Measurements from ENCODE around the gene TNFRSF8. TPM values are rescaled to one million over a fixed set of nuclear protein-coding genes. Genes with fewer than 3 reads are reported as not detected.

TNFRSF8 gene
- total RNA-seq, 3 donors from 2014 or later (not counting 1 experiment from before 2014, with no cell fraction given): 0.34 to 1.7 (median 0.50) TPM

- intact Hi-C loops (cut with micrococcal nuclease): loop anchor here (5.0 kb wide), 1 partner anchor 38 kb away; no protein-coding TSS in a partner anchor
- no peaks in the 10 kb centered on the region for H3K9me3 Mint-ChIP-seq
- no peak for DNase-seq
- Histone ChIP-seq H3K27ac (ENCODE audit: low read length) (no peak overlapping the region), H3K9me3 (ENCODE audit: control insufficient read depth, insufficient read depth, low read length) (no peaks in the 10 kb centered on the region), H3K27me3 (ENCODE audit: control insufficient read depth, insufficient read depth, low read length) (no peaks in the 10 kb centered on the region), H3K4me3 (ENCODE audit: low read length) (no peak overlapping the region), H3K36me3 (ENCODE audit: control insufficient read depth, insufficient read depth, low read length) (no peaks in the 10 kb centered on the region), H3K4me1 (ENCODE audit: control insufficient read depth, insufficient read depth, low read length) (peaks cover 92% of the 10 kb centered on the region)
- peak overlapping the region; percentile 93 to 97 for H3K27ac Mint-ChIP-seq
- peaks cover 56 to 67% of the 10 kb centered on the region in 2 donors for H3K4me1 Mint-ChIP-seq
- H3K27me3 Mint-ChIP-seq (ENCODE audit: low read depth in 2 of 2): no peaks in the 10 kb centered on the region
- no peak for ATAC-seq
- H3K36me3 Mint-ChIP-seq: peaks cover 6% of the 10 kb centered on the region
- 96% methylated on average over 5 of the region's 5 CpGs for WGBS (ENCODE audit: insufficient coverage)
- TF ChIP-seq, protein P1, sequence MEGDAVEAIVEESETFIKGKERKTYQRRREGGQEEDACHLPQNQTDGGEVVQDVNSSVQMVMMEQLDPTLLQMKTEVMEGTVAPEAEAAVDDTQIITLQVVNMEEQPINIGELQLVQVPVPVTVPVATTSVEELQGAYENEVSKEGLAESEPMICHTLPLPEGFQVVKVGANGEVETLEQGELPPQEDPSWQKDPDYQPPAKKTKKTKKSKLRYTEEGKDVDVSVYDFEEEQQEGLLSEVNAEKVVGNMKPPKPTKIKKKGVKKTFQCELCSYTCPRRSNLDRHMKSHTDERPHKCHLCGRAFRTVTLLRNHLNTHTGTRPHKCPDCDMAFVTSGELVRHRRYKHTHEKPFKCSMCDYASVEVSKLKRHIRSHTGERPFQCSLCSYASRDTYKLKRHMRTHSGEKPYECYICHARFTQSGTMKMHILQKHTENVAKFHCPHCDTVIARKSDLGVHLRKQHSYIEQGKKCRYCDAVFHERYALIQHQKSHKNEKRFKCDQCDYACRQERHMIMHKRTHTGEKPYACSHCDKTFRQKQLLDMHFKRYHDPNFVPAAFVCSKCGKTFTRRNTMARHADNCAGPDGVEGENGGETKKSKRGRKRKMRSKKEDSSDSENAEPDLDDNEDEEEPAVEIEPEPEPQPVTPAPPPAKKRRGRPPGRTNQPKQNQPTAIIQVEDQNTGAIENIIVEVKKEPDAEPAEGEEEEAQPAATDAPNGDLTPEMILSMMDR (IDR thresholded peaks at IDR 0.05): no peak
- peak overlapping the region; percentile 25 for H3K4me3 Mint-ChIP-seq
Observed at GRCh38 chr1:12164210-12164609, 101.1 kb downstream of the TNFRSF8 start.

DNA sequence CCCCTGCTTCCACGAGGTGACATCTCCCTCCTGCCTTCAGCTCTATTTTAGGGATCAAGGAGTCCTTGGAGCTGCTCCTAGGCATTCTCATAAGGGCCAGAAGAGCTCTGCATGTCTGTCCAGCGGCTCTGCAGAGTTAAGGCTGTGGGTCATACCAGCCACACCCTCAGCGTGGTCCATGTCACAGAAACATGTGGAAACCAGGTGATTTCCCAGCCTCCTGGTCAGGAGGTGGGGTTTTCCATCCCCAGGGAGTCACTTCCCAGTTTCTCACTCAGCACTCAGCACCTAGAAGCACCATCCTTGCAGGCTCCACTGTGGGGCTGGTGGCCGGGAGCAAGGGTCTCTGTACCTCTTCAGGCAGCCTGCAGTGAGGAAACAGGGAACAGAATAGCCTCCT is 102.2 kb downstream of the TNFRSF8 start:
- H3K27ac ChIP-seq (ENCODE audit: low read length): no peak overlapping the region
- H3K27me3 Mint-ChIP-seq (ENCODE audit: low read depth in 2 of 2): no peaks in the 10 kb centered on the region
- intact Hi-C loops (cut with micrococcal nuclease): no loop called here
- no peaks in the 10 kb centered on the region for H3K9me3 Mint-ChIP-seq
- peaks cover 92% of the 10 kb centered on the region for H3K4me1 ChIP-seq (ENCODE audit: control insufficient read depth, insufficient read depth, low read length)
- no peak for DNase-seq
- ATAC-seq: no peak
- no peaks in the 10 kb centered on the region for H3K27me3 ChIP-seq (ENCODE audit: control insufficient read depth, insufficient read depth, low read length)
- H3K27ac Mint-ChIP-seq: peak overlapping the region in 1 of 2 donors; percentile 38
- H3K9me3 ChIP-seq (ENCODE audit: control insufficient read depth, insufficient read depth, low read length): no peaks in the 10 kb centered on the region
- no peak overlapping the region for H3K4me3 ChIP-seq (ENCODE audit: low read length)
- H3K4me3 Mint-ChIP-seq: no peak overlapping the region
- TF ChIP-seq, protein P1 (IDR thresholded peaks at IDR 0.05): no peak
- H3K36me3 Mint-ChIP-seq: peaks cover 6% of the 10 kb centered on the region
- peaks cover 60 to 73% of the 10 kb centered on the region in 2 donors for H3K4me1 Mint-ChIP-seq
- H3K36me3 ChIP-seq (ENCODE audit: control insufficient read depth, insufficient read depth, low read length): peaks cover 10% of the 10 kb centered on the region
- 96% methylated on average over 4 of the region's 4 CpGs for WGBS (ENCODE audit: insufficient coverage)

DNA sequence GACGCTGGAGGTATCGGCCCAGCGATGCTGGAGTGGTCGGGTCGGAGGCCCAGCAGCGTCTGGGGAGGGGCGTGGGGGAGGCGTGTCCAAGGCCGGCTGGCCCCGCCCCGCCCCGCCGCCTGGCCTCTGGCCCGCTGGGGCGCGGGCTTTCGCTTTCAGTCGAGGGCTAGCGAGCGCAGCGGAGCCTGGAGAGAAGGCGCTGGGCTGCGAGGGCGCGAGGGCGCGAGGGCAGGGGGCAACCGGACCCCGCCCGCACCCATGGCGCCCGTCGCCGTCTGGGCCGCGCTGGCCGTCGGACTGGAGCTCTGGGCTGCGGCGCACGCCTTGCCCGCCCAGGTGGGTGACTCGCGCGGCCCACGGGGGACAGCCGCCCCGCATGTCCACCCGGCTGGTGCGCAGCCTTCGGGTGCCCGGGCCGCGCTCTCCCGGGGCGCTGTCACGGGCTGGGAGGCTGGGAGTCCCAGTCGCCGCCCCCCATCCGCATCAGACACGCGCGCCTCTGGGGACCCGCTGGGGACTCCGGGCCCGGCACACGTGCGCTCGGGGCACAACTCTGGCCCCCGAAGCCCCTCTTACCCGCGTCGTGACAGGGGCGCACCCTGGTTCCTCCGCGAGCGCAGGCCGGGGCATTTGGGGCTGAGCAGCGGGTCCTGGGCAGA is 103.9 kb downstream of the TNFRSF8 start, which contains the start of gene TNFRSF1B:
Gene TNFRSF1B, plus strand, starts transcription at position 158 of the 659 bp plus-strand sequence. Its CDS starts 101 bp downstream, at position 259.
- 0% methylated on average over 79 of the region's 79 CpGs for WGBS (ENCODE audit: insufficient coverage)
- peak; percentile 80 to 83 for DNase-seq
- H3K4me3 Mint-ChIP-seq: peak within 1 kb of the TSS; percentile 100
- H3K36me3 Mint-ChIP-seq: peaks cover 13% of the 10 kb centered on the region
- H3K4me3 ChIP-seq (ENCODE audit: low read length): peak within 1 kb of the TSS; percentile 59
- peak; percentile 68 to 83 (median 78) for ATAC-seq
- peaks cover 59 to 71% of the 10 kb centered on the region in 2 donors for H3K4me1 Mint-ChIP-seq
- peaks cover 10% of the 10 kb centered on the region for H3K36me3 ChIP-seq (ENCODE audit: control insufficient read depth, insufficient read depth, low read length)
- peaks cover 92% of the 10 kb centered on the region for H3K4me1 ChIP-seq (ENCODE audit: control insufficient read depth, insufficient read depth, low read length)
- H3K9me3 Mint-ChIP-seq: no peaks in the 10 kb centered on the region
- TF ChIP-seq, protein P1 (IDR thresholded peaks at IDR 0.05): no peak
- intact Hi-C loops (cut with micrococcal nuclease): no loop called here
- H3K9me3 ChIP-seq (ENCODE audit: control insufficient read depth, insufficient read depth, low read length): no peaks in the 10 kb centered on the region
- no peaks in the 10 kb centered on the region for H3K27me3 ChIP-seq (ENCODE audit: control insufficient read depth, insufficient read depth, low read length)
- H3K27ac Mint-ChIP-seq: peak within 1 kb of the TSS; percentile 99
- peak within 1 kb of the TSS; percentile 77 for H3K27ac ChIP-seq (ENCODE audit: low read length)
- H3K27me3 Mint-ChIP-seq (ENCODE audit: low read depth in 2 of 2): no peaks in the 10 kb centered on the region
